Hematopoietic multipotent progenitor cell treated with erythropoietin and hydrocortisone succinate and interleukin-3 and kit ligand, for 8 days (in vitro differentiated cells): Measurements from ENCODE around the gene RAB4A.
"Not testable (repeated sequence)": the region's sequence is repeated elsewhere in the genome, so short reads cannot be mapped to it uniquely, and the experiment has no call there.

ENCODE experiments used
- DNase-seq: peaks from one replicate; pipeline ENCODE4 v3.0.0-alpha.2; 2015

RAB4A gene

DNA sequence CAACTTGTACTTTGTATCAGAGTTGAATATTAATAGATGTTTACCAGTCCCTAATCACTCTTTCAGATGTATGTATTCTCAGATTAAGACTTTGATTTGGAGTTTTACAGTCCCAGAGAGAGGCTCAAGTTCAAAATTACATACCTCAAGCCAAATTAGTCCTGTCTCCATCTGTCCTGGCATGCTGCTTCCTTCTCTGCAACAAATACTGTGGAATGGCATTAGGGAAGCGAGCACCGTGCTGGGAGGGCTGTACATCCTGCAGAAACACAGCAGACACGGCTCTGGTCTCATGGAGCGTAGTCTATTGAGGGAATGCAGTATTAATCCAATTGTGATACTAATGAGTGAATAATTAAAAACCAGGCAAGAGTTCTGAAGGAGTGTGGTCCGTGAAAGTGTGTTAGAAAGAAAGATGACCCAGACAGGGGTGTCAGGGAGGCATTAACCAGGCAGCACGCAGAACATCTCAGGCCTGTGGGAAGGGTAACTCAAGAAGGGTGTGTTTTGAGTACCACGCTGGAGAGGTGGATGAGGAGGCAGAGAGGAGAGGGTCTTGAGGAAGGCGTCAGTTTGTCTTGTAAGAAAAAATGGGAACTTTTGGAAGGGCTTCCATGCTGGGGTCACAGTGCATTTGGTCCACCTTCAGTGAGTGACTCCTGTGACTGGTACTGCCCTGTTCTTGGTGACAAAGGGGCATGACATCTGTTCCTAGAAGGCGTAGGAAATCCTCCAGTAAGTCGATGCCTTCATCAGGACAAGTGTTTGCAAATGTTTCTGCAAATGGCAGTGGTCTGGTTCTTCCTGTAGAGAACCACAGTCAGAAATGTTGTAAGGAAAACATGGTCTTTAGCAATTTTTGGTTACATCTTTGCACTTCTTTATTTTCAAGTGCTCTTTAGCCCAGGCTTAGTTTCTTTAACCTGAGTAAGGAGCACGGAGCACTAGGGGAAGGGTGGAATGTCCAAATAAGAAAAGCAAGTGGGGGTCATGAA, 1.6 kb downstream of the RAB4A start:
- no peak for DNase-seq

GRCh38 chr1:229273507-229274232, 2.8 kb downstream of the RAB4A start:
- no peak for DNase-seq

GRCh38 chr1:229275005-229275404, 4.1 kb downstream of the RAB4A start:
- DNase-seq = no peak

GRCh38 chr1:229278120-229278741, 7.3 kb downstream of the RAB4A start:
- DNase-seq = no peak

DNA sequence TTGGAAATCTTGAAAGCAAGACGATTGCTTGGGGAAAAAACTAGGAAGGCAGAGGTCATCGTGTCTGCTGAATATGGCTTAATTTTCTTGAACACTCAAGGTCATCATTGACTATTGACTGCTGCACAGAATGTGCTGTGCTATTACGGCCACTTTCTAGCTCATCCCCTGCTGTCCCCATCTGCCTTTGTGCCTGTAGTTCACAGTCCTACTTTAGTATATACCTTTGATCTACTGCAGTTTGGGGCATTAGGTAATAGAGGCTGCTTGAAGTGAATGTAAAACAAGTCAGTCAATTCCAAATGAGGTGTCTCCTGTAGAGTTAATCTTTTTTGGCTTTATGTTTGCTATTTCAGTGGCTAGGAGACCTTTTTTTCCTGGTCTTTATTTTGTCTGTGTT, 8.3 kb downstream of the RAB4A start:
- no peak for DNase-seq

DNA sequence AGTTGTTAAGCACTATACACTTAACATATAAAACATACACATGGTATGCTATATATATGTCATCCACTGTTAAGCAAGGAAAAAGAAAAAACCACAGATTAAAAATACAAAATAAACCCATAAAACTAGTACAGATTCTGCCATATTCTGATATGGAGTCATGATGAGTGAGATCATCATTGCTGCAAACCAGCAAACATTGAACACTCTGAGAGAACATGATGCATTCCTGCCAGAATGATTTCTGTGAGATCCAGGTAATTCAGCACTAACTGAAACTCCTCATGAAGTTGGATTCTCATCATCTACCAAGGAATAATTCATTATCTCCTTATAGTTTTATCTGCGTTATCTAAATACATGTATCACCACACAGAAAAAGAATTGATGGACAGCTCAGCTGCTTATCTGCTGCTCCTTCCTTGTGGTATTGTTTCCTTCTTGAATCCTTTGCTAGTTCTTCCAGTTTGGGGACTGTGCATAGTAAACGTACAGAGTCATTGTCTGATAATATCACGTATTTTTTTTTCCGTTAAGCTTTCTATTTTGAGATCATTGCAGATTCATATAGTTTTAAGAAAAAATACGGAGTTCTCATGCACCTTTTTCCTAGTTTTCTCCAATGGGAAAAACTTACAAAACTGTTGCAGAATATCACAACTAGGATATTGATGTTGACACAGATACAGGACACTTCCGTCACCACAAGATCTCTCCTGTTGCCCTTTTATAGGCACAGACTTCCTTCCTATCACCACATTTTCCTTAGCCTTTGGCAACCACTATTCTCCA, 9.3 kb downstream of the RAB4A start:
- DNase-seq = peak; percentile 32

- DNase-seq = no peak
These were observed 10.0 kb downstream of the RAB4A start for GRCh38 chr1:229280921-229281320.

- no peak for DNase-seq
These were observed 10.5 kb downstream of the RAB4A start for GRCh38 chr1:229281339-229281926.

DNA sequence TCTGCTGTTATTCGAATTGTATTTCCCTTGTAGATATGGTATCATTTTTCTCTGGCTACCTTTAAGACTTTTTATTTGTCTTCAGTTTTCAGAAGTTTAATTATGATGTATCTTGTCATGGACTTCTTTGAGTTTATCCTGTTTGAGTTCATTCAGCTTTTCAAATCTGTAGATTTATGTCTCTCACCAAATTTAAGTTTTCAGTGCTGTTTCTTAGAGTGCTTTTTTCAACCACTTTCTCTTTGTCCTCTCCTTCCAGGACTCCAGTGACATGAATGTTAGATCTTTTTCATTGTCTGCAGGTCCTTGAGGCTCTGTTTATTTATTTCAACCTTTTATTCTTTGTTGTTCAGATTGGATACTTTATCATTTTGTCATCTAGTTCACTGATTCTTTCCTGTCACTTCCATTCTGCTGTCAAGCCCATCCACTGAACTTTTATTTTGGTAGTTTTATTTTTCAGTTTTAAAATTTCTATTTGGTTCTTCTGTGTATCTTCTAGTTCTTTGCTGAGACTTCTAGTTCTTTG, 11.4 kb downstream of the RAB4A start:
- no peak for DNase-seq

- DNase-seq = no peak
These were observed 12.3 kb downstream of the RAB4A start for GRCh38 chr1:229283183-229283611.

- DNase-seq = no peak
These were observed 14.0 kb downstream of the RAB4A start for GRCh38 chr1:229284887-229285286.

DNA sequence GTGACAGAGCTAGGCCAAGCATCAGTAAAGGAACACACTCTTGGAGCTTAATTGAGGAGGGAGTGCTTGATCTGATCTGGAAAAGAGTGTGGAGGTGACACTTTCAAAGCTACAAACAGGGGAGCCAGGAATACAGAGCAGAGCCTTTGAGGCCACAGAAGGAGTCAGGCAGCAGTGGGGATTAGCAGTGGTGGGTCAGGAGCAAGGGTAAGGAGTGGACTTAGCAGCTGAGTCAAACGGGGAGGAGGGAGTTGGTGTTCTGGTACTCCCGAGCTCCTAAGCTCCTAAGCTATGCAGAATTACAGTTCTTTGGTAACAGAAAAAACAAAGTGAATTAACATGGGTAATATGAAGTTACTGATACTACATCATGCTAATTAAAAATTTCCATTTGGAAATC, 14.5 kb downstream of the RAB4A start:
- DNase-seq = no peak

- DNase-seq = no peak
These were observed 15.3 kb downstream of the RAB4A start for GRCh38 chr1:229286099-229286766.

DNA sequence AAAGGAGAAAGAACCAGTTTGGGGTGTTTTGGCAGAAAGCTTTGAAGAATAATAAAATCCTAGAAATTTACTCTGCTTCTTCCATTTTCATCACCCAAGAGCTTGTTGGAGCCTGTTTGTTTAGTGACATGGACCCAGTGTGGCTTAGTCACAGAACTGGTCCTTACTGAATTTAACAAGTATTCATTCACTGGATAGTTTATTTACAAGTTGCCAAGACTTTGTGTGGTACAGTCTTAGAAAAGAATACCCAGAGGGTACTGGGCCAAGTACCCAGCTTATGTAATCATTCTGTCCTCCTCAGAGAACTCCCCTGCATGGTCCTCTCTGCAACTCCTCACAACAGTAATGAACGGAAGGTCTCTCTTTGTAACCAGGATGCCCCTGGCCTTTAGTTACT, 16.4 kb downstream of the RAB4A start:
- no peak for DNase-seq

- no peak for DNase-seq
These were observed 17.6 kb downstream of the RAB4A start for GRCh38 chr1:229288516-229288915.

DNA sequence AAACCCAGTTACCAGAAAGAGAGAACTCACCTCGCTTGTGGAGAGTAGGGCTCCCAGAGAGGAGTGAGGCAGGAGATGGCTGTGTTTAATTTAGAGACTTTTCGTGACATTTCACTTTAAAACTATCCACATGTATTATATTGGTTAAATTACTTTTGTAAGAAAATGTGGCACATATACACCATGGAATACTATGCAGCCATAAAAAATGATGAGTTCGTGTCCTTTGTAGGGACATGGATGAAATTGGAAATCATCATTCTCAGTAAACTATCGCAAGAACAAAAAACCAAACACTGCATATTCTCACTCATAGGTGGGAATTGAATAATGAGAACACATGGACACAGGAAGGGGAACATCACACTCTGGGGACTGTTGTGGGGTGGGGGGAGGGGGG, 20.8 kb downstream of the RAB4A start:
- not testable (repeated sequence) for DNase-seq

DNA sequence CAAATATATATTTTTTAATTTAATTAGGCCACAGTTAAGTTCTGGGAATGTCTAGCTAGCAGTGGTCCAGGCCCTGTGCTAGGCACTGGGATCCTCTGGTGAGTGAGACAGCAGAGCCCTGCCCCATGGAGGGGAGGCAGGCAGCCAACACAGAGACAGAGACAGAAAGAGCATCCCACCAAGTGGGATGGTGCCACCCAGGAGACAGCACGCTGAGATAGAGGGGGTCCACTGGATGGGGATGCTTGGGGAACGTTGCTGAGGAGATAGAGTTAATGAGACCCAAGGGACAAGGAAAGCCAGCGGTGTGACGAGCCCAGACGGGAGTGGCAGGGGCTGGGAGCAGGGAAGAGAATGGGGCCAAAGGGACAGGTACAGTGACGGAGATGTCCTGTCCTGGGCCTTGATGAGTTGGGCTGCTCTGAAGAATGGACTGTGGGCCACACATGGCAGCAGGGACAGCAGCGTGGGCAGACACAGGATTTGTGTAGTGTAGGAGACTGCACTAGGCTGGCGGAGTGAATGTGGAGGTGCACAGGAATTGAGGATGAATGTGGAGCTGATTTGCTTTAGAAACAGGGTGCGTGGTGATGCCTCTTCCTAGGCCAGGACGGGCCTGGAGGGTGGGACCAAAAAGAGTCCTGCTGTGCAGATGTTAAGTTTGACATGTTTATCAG, 22.8 kb downstream of the RAB4A start:
- DNase-seq = no peak

- DNase-seq = no peak
These were observed 24.8 kb downstream of the RAB4A start for GRCh38 chr1:229295745-229296144.

DNA sequence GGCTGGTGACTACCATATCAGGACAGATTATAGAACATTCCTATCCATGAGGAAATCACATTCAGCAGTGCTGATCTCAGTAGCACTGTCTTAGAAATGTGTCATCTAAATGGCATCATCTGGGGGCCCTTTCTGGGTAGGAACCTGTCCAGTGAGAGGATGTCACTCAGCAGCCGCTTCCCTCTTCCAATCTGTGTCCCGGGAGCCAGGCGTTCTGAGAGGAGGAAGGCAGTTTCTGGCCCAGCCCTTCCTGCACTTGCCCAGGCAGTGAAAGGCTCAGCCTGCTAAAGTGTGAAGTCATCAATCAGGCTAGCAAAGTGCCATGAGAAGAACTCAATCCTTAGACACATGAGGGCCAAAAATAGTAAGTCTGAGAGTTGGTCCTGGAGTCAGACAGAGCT, 25.6 kb downstream of the RAB4A start:
- no peak for DNase-seq

GRCh38 chr1:229297746-229298145, 26.8 kb downstream of the RAB4A start:
- no peak for DNase-seq

- no peak for DNase-seq
These were observed 27.5 kb downstream of the RAB4A start for GRCh38 chr1:229298420-229298819.
